Mesenchymal stem cell (in vitro differentiated cells and primary cell): ENCODE results near the gene TCF12.
A peak's percentile ranks its signal among the peaks of the same experiment; 100 is the strongest.

ENCODE experiments used
- DNase-seq: peaks from one replicate; pipeline ENCODE4 v3.0.0-alpha.2; 2013
- H2AFZ ChIP-seq: one replicate; pipeline ENCODE4 v1.6.1; 2013; ENCODE audit warnings: low read depth, mild to moderate bottlenecking, control low read depth, inconsistent platforms, low read length, moderate library complexity
- H2AK5ac ChIP-seq: 2 replicates; pipeline ENCODE4 v1.6.1; 2013; ENCODE audit warnings: low read length, moderate library complexity, mild to moderate bottlenecking, inconsistent platforms; ENCODE audit not compliant: severe bottlenecking
- H2BK120ac ChIP-seq: one replicate; pipeline ENCODE4 v1.6.1; 2013; ENCODE audit warnings: low read depth, mild to moderate bottlenecking, inconsistent platforms, low read length, moderate library complexity
- H2BK12ac ChIP-seq, 2 experiments: one replicate each; pipeline ENCODE4 v1.6.1; 2013; ENCODE audit warnings: inconsistent platforms in 2 of 2, low read length in 2 of 2, mild to moderate bottlenecking in 2 of 2, moderate library complexity in 2 of 2, control low read depth in 1 of 2
- H2BK15ac ChIP-seq: one replicate; pipeline ENCODE4 v1.6.1; 2013; ENCODE audit warnings: mild to moderate bottlenecking, low read depth, inconsistent platforms; ENCODE audit not compliant: poor library complexity, severe bottlenecking
- H2BK5ac ChIP-seq: 2 replicates; pipeline ENCODE4 v1.6.1; 2013; ENCODE audit warnings: low read depth, mild to moderate bottlenecking, low read length, control low read depth, inconsistent platforms; ENCODE audit not compliant: poor library complexity, severe bottlenecking
- H3K14ac ChIP-seq, 2 experiments: one replicate each; pipeline ENCODE4 v1.6.1; 2013; ENCODE audit warnings: inconsistent platforms in 2 of 2, low read length in 2 of 2, control low read depth in 1 of 2, mild to moderate bottlenecking in 1 of 2, moderate library complexity in 1 of 2
- H3K18ac ChIP-seq, 2 experiments: one replicate each; pipeline ENCODE4 v1.6.1; 2013; ENCODE audit warnings: inconsistent platforms in 2 of 2, low read length in 2 of 2, control low read depth in 1 of 2, low read depth in 1 of 2, mild to moderate bottlenecking in 1 of 2
- H3K23ac ChIP-seq, 2 experiments: one replicate each; pipeline ENCODE4 v1.6.1; 2013; ENCODE audit warnings: inconsistent platforms in 2 of 2, low read length in 2 of 2, mild to moderate bottlenecking in 2 of 2, moderate library complexity in 2 of 2, control low read depth in 1 of 2
- H3K27ac ChIP-seq: 2 replicates; pipeline ENCODE4 v1.5.1; 2013; ENCODE audit warnings: mild to moderate bottlenecking, moderate library complexity, low read length, control low read depth, inconsistent platforms; ENCODE audit not compliant: poor library complexity, severe bottlenecking
- H3K27me3 ChIP-seq, 2 experiments: 2 replicates each; pipeline versions ENCODE4 v1.6.1 to v1.7.0; 2013; ENCODE audit warnings: low read length in 2 of 2, mild to moderate bottlenecking in 2 of 2, moderate library complexity in 2 of 2, control low read depth in 1 of 2, inconsistent platforms in 1 of 2; ENCODE audit not compliant: control insufficient read depth in 1 of 2, insufficient read depth in 1 of 2
- H3K36me3 ChIP-seq, 2 experiments: 2 replicates each; pipeline versions ENCODE4 v1.6.1 to v1.7.0; 2013; ENCODE audit warnings: low read length in 2 of 2, control low read depth in 1 of 2, inconsistent platforms in 1 of 2, low read depth in 1 of 2, mild to moderate bottlenecking in 1 of 2; ENCODE audit not compliant: insufficient read depth in 2 of 2, control insufficient read depth in 1 of 2
- H3K4ac ChIP-seq, 2 experiments: one replicate each; pipeline ENCODE4 v1.6.1; 2013; ENCODE audit warnings: inconsistent platforms in 2 of 2, low read length in 2 of 2, mild to moderate bottlenecking in 2 of 2, moderate library complexity in 2 of 2, control low read depth in 1 of 2, low read depth in 1 of 2
- H3K4me1 ChIP-seq: 2 replicates; pipeline ENCODE4 v1.6.1; 2013; ENCODE audit warnings: low read depth, low read length, control low read depth; ENCODE audit not compliant: control insufficient read depth, insufficient read depth
- H3K4me2 ChIP-seq: 2 replicates; pipeline ENCODE4 v1.6.1; 2013; ENCODE audit warnings: low read length, mild to moderate bottlenecking, inconsistent platforms; ENCODE audit not compliant: poor library complexity, severe bottlenecking
- H3K4me3 ChIP-seq, 2 experiments: 2 replicates each; pipeline versions ENCODE4 v1.5.1 to v1.7.0; 2013; ENCODE audit warnings: low read length in 2 of 2, mild to moderate bottlenecking in 2 of 2, control low read depth in 1 of 2, low read depth in 1 of 2; ENCODE audit not compliant: insufficient read depth in 1 of 2
- H3K79me1 ChIP-seq: replicated peaks from 2 replicates; pipeline ENCODE4 v1.6.1; 2013; ENCODE audit warnings: mild to moderate bottlenecking, control low read depth, low read length, inconsistent platforms; ENCODE audit not compliant: poor library complexity, severe bottlenecking
- H3K9ac ChIP-seq: 2 replicates; pipeline ENCODE4 v1.7.0; 2013; ENCODE audit warnings: mild to moderate bottlenecking, low read length, moderate library complexity
- H3K9me3 ChIP-seq: 2 replicates; pipeline ENCODE4 v1.7.0; 2013; ENCODE audit warnings: mild to moderate bottlenecking, low read length; ENCODE audit not compliant: control insufficient read depth
- H4K8ac ChIP-seq: one replicate; pipeline ENCODE4 v1.6.1; 2013; ENCODE audit warnings: inconsistent platforms, mild to moderate bottlenecking, low read length, moderate library complexity
- H4K91ac ChIP-seq: one replicate; pipeline ENCODE4 v1.6.1; 2013; ENCODE audit warnings: mild to moderate bottlenecking, low read length, inconsistent platforms
- WGBS: methylation state at CpG from one replicate; pipeline ENCODE4 v1.1.7; 2013; ENCODE audit warnings: mixed read lengths; 5-methylcytosine and 5-hydroxymethylcytosine counted together

TCF12 gene

GRCh38 chr15:57138349-57138788, 219.9 kb downstream of the TCF12 start:
- Histone ChIP-seq H4K8ac (no peak overlapping the region), H2AFZ (no peak overlapping the region), H3K9ac (no peak overlapping the region), H4K91ac (no peak overlapping the region), H3K4ac (no peak overlapping the region), H3K4me2 (no peak overlapping the region), H3K4me1 (peaks cover under 1% of the 10 kb centered on the region), H2BK5ac (no peak overlapping the region), H3K14ac (no peak overlapping the region), H2BK12ac (no peak overlapping the region), H3K4me3 (no peak overlapping the region), H2BK120ac (no peak overlapping the region), H3K9me3 (no peaks in the 10 kb centered on the region), H2BK15ac (no peak overlapping the region), H3K79me1 (peaks cover 10% of the 10 kb centered on the region), H3K23ac (no peak overlapping the region), H3K36me3 (no peaks in the 10 kb centered on the region), H3K27me3 (no peaks in the 10 kb centered on the region), H2AK5ac (no peak overlapping the region), H3K27ac (no peak overlapping the region), H3K18ac (no peak overlapping the region)
- WGBS: no CpG with 5 or more reads among the region's 1 CpG
- peak; percentile 75 for DNase-seq

- peaks cover 17% of the 10 kb centered on the region for H3K79me1 ChIP-seq
- peaks cover 2% of the 10 kb centered on the region for H3K4me1 ChIP-seq
- no peak for DNase-seq
- H3K4me2 ChIP-seq: no peak overlapping the region
- no peak overlapping the region for H3K27ac ChIP-seq
- no peaks in the 10 kb centered on the region for H3K27me3 ChIP-seq
- H2AFZ ChIP-seq: no peak overlapping the region
- H3K23ac ChIP-seq: no peak overlapping the region
- 87% methylated on average over 1 of the region's 1 CpG for WGBS
- no peak overlapping the region for H2BK15ac ChIP-seq
- no peaks in the 10 kb centered on the region for H3K36me3 ChIP-seq
- no peak overlapping the region for H3K18ac ChIP-seq
- H3K4me3 ChIP-seq: peak overlapping the region in 1 of 2 experiments; percentile 54
- H4K91ac ChIP-seq: no peak overlapping the region
- no peak overlapping the region for H3K4ac ChIP-seq
- no peaks in the 10 kb centered on the region for H3K9me3 ChIP-seq
- H2BK5ac ChIP-seq: no peak overlapping the region
- H3K14ac ChIP-seq: no peak overlapping the region
- no peak overlapping the region for H2AK5ac ChIP-seq
- no peak overlapping the region for H2BK120ac ChIP-seq
- peak overlapping the region; percentile 75 for H3K9ac ChIP-seq
- no peak overlapping the region for H2BK12ac ChIP-seq
- H4K8ac ChIP-seq: no peak overlapping the region
These were observed 225.2 kb downstream of the TCF12 start for GRCh38 chr15:57143511-57144078.

GRCh38 chr15:57144448-57144847, 226.0 kb downstream of the TCF12 start:
- Histone ChIP-seq H2AK5ac (no peak overlapping the region), H3K18ac (no peak overlapping the region), H4K91ac (no peak overlapping the region), H3K14ac (no peak overlapping the region), H3K27ac (no peak overlapping the region), H3K23ac (no peak overlapping the region), H3K4ac (no peak overlapping the region), H3K4me1 (peaks cover 3% of the 10 kb centered on the region), H3K9ac (peak overlapping the region; percentile 75), H3K27me3 (no peaks in the 10 kb centered on the region), H2BK120ac (no peak overlapping the region), H2BK15ac (no peak overlapping the region), H3K79me1 (peaks cover 18% of the 10 kb centered on the region), H4K8ac (no peak overlapping the region), H2BK5ac (no peak overlapping the region), H2AFZ (no peak overlapping the region), H3K36me3 (no peaks in the 10 kb centered on the region), H2BK12ac (no peak overlapping the region), H3K4me2 (no peak overlapping the region), H3K4me3 (peak overlapping the region in 1 of 2 experiments; percentile 54), H3K9me3 (no peaks in the 10 kb centered on the region)
- whole genome bisulfite sequencing: 87% methylated on average over 3 of the region's 5 CpGs
- DNase-seq: no peak

GRCh38 chr15:57146506-57147201, 228.2 kb downstream of the TCF12 start:
- Histone ChIP-seq H2BK15ac (no peak overlapping the region), H3K23ac (no peak overlapping the region), H2AK5ac (no peak overlapping the region), H3K18ac (no peak overlapping the region), H3K4me2 (peak overlapping the region; percentile 33), H4K91ac (no peak overlapping the region), H2BK12ac (no peak overlapping the region), H3K4ac (no peak overlapping the region), H3K14ac (no peak overlapping the region), H3K4me3 (peak overlapping the region in 1 of 2 experiments; percentile 68), H3K36me3 (peaks cover under 1 to 4% of the 10 kb centered on the region in 2 experiments), H3K9me3 (peaks cover 2% of the 10 kb centered on the region), H4K8ac (no peak overlapping the region), H3K79me1 (peaks cover 17% of the 10 kb centered on the region), H3K27me3 (no peaks in the 10 kb centered on the region), H3K9ac (peak overlapping the region; percentile 94), H3K4me1 (peaks cover 3% of the 10 kb centered on the region), H3K27ac (no peak overlapping the region), H2BK5ac (no peak overlapping the region), H2BK120ac (no peak overlapping the region), H2AFZ (no peak overlapping the region)
- DNase-seq: peak; percentile 62
- WGBS: 88% methylated on average over 2 of the region's 4 CpGs
